ENCODE results near the gene DDAH1.

GRCh38 chr1:85358702-85359438, 106.1 kb downstream of the DDAH1 start:
- no peak for TF ChIP-seq POLR2AphosphoS5 (IDR thresholded peaks at IDR 0.05)
- TF ChIP-seq REST (IDR thresholded peaks at IDR 0.05; ENCODE audit: borderline replicate concordance): no peak
- no peak for TF ChIP-seq TAF1 (IDR thresholded peaks at IDR 0.05; ENCODE audit: low read depth)

Measured in neural cell (in vitro differentiated cells).